Kidney epithelial cell (primary cell): ENCODE measurements around the gene DIO2. TPM values are rescaled to one million over a fixed set of nuclear protein-coding genes. Genes with fewer than 3 reads are reported as not detected.

Experiments
- DNase-seq: peaks from one replicate; pipeline ENCODE4 v3.0.0-alpha.2; 2010; ENCODE audit warnings: low read depth
- H3K27me3 ChIP-seq: 2 replicates; pipeline ENCODE4 v1.6.0; 2011; ENCODE audit warnings: low read length; ENCODE audit not compliant: control insufficient read depth, insufficient read depth
- H3K36me3 ChIP-seq: 2 replicates; pipeline ENCODE4 v1.5.1; 2011; ENCODE audit warnings: low read length; ENCODE audit not compliant: control insufficient read depth, insufficient read depth
- H3K4me3 ChIP-seq: 2 replicates; pipeline ENCODE4 v1.5.1; 2011; ENCODE audit warnings: low read depth, mild to moderate bottlenecking, control low read depth, low read length
- CTCF ChIP-seq: IDR thresholded peaks from 2 replicates; pipeline ENCODE4 v1.5.1; 2011; ENCODE audit warnings: mild to moderate bottlenecking, moderate library complexity, low read length, control low read depth, inconsistent platforms; ENCODE audit not compliant: insufficient read depth, poor library complexity, severe bottlenecking
- total RNA-seq: library from RNA; depleted of rRNA; stranded (reverse); fragments of >200 nt; gene quantifications from 2 replicates; pipeline ENCODE4 v1.2.3, GENCODE V29; 2015

Gene DIO2
- total RNA-seq, result 0.07 TPM in 1 of 2 replicates, not detected in the other

GRCh38 chr14:80211153-80212022 is at the start of gene DIO2:
TSS of gene DIO2 (minus strand) at chr14:80211504. CDS start at chr14:80211472, 32 bp downstream.
- Histone ChIP-seq H3K36me3 (no peaks in the 10 kb centered on the region), H3K27me3 (no peaks in the 10 kb centered on the region), H3K4me3 (peak within 1 kb of the TSS; percentile 3)
- no peak for DNase-seq
- TF ChIP-seq CTCF, result no peak

GRCh38 chr14:80260645-80261044 is 49.3 kb upstream of the DIO2 start:
- DNase-seq, result no peak
- no peak overlapping the region for H3K4me3 ChIP-seq
- no peaks in the 10 kb centered on the region for H3K27me3 ChIP-seq
- H3K36me3 ChIP-seq, result no peaks in the 10 kb centered on the region
- no peak for TF ChIP-seq CTCF

GRCh38 chr14:80239631-80240030 is 28.3 kb upstream of the DIO2 start:
- DNase-seq, result no peak
- Histone ChIP-seq H3K27me3 (no peaks in the 10 kb centered on the region), H3K4me3 (no peak overlapping the region), H3K36me3 (no peaks in the 10 kb centered on the region)
- TF ChIP-seq CTCF, result no peak

- DNase-seq, result no peak
- TF ChIP-seq CTCF, result no peak
Measured at GRCh38 chr14:80237143-80237542, 25.8 kb upstream of the DIO2 start.

GRCh38 chr14:80233470-80234089 is 22.3 kb upstream of the DIO2 start:
- H3K4me3 ChIP-seq, result no peak overlapping the region
- TF ChIP-seq CTCF, result no peak
- H3K27me3 ChIP-seq, result no peaks in the 10 kb centered on the region
- DNase-seq, result no peak
- no peaks in the 10 kb centered on the region for H3K36me3 ChIP-seq

More at GRCh38 chr14:80237143-80237542, 25.8 kb upstream of the DIO2 start:
- H3K27me3 ChIP-seq, result no peaks in the 10 kb centered on the region
- H3K4me3 ChIP-seq, result no peak overlapping the region
- H3K36me3 ChIP-seq, result no peaks in the 10 kb centered on the region

- no peak for TF ChIP-seq CTCF
- Histone ChIP-seq H3K27me3 (no peaks in the 10 kb centered on the region), H3K4me3 (no peak overlapping the region), H3K36me3 (no peaks in the 10 kb centered on the region)
- DNase-seq, result no peak
Measured at GRCh38 chr14:80231702-80232101, 20.4 kb upstream of the DIO2 start.
